Adrenal gland (tissue), 12 donors: ENCODE data around the gene RBM19. TPM values are rescaled to one million over a fixed set of nuclear protein-coding genes. Genes with fewer than 3 reads are reported as not detected.

ENCODE experiments used
- DNase-seq, 7 donors: peaks; one replicate each; pipeline ENCODE4 v3.0.0-alpha.2; 2019 to 2020
- H3K27ac ChIP-seq, 5 donors: fragments of 200-600 bp; sonication (generic) in 4 of 5; 1 replicate in 3 of 5; 2 replicates in 2 of 5; pipeline versions ENCODE4 v1.5.1 to v1.8.0; 2016 to 2020; ENCODE audit warnings: mild to moderate bottlenecking in 1 of 5
- H3K27me3 ChIP-seq: fragments of 200-600 bp; 2 replicates; pipeline ENCODE4 v1.8.0; 2021
- H3K36me3 ChIP-seq, 2 donors: fragments of 200-600 bp; replicated peaks in 1 of 2; 1 replicate in 1 of 2; 2 replicates in 1 of 2; pipeline versions ENCODE4 v1.5.1 to v1.8.0; 2018 to 2022
- H3K4me1 ChIP-seq, 2 donors: fragments of 200-600 bp; replicated peaks in 1 of 2; 1 replicate in 1 of 2; 2 replicates in 1 of 2; pipeline versions ENCODE4 v1.5.1 to v1.8.0; 2018 to 2021
- H3K4me3 ChIP-seq, 4 donors: fragments of 200-600 bp; sonication (generic) in 3 of 4; one replicate each; pipeline ENCODE4 v1.5.1; 2016 to 2018
- H3K9me3 ChIP-seq, 3 donors: fragments of 200-600 bp; sonication (generic) in 1 of 3; replicated peaks in 1 of 3; 1 replicate in 2 of 3; 2 replicates in 1 of 3; pipeline versions ENCODE4 v1.5.1 to v1.8.0; 2016 to 2021
- POLR2A ChIP-seq, 2 donors: fragments of 450-650 bp; IDR thresholded peaks; one replicate each; pipeline ENCODE4 v1.6.1; 2017; ENCODE audit warnings: antibody characterized with exemption in 2 of 2, mild to moderate bottlenecking in 2 of 2, moderate library complexity in 1 of 2
- WGBS, 4 donors: extraction: QIAGEN DNeasy Blood & Tissue Kit in 2 of 4; methylation state at CpG; one replicate each; pipeline versions ENCODE4 v1.1.5 to v1.1.7; 2013 to 2017; 5-methylcytosine and 5-hydroxymethylcytosine counted together
- intact Hi-C, 2 donors: fragments of 100-400 bp; cut with DNase I; formaldehyde crosslinking; loops; one replicate each; pipeline versions ENCODE4 v1.14.1 to v1.15.0; 2022 to 2023
- polyA plus RNA-seq, 3 donors: library from polyadenylated mRNA; stranded (reverse); fragments of 200-250 nt in 2 of 3; fragments of 350-450 nt in 1 of 3; fragmentation: Illumina TruSeq in 1 of 3; extraction: RNeasy Lipid Tissue Mini Kit (QIAGEN cat#74804) in 1 of 3; gene quantifications; one replicate each; pipeline ENCODE4 v1.2.3, GENCODE V29; 2013 to 2014
- total RNA-seq, 9 donors: library from RNA; depleted of rRNA in 4 of 9; stranded (reverse); fragments of >200 nt in 4 of 9; fragments of 120-200 nt in 1 of 9; fragmentation: NEBNext Ultra II Directional in 1 of 9; extraction: Animal tissue kit (Norgen Biotek cat#: 25700) in 1 of 9; gene quantifications; one replicate each; pipeline versions ENCODE4 v1.1.0 to v1.2.4, GENCODE V29; 2013 to 2023
- TF ChIP-seq, protein P1 (sequence below), 6 experiments: fragments of 450-650 bp in 4 of 6; fragments of 200-600 bp in 2 of 6; sonication (generic) in 1 of 6; IDR thresholded peaks; 1 replicate in 5 of 6; 2 replicates in 1 of 6; pipeline versions ENCODE4 v1.5.1 to v1.8.0; 2016 to 2021; ENCODE audit warnings: antibody characterized with exemption in 6 of 6, mild to moderate bottlenecking in 2 of 6, moderate library complexity in 1 of 6
- donor health status: healthy with polysubstance abuse.
- donor health status: Bipolar disorder and iron deficiency.
- donor health status: DM: yes; HTN: yes; CAD: no.
- donor health status: DM: no; HTN: no; CAD: no.
- donor health status: DM: no; HTN: no; CAD: no.
- donor health status: DM: yes; HTN: yes; CAD: no.

Gene RBM19
- total and polyA plus RNA-seq, 12 donors, result 19.6 to 71.4 (median 33.1) TPM

DNA sequence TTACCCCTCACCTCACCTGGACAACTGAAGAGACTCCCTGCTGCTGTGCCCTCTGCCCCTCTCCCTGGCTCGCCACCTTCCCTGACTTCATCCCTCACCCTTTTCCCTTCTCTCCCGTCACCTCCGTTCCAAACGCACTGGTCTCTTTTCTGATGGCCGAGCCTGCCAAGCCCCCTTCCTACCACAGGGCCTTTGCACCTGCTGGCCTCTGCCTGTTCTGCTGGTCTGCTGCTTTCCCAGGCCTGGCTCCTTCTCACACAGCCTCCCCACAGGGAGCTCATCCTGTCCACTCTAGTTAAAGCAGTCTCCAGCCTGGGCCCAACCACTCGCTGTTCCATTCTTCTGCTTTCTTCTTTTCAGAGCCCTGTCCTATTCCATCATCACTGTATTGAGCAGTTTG is 34.6 kb downstream of the RBM19 start:
- H3K9me3 ChIP-seq, result no peaks in the 10 kb centered on the region
- peaks cover 0 to 17% of the 10 kb centered on the region in 2 donors for H3K36me3 ChIP-seq
- H3K27me3 ChIP-seq, result no peaks in the 10 kb centered on the region
- intact Hi-C loops, result no loop called here
- H3K4me3 ChIP-seq, result no peak overlapping the region
- no peak for TF ChIP-seq POLR2A (IDR thresholded peaks at IDR 0.05)
- TF ChIP-seq, protein P1, sequence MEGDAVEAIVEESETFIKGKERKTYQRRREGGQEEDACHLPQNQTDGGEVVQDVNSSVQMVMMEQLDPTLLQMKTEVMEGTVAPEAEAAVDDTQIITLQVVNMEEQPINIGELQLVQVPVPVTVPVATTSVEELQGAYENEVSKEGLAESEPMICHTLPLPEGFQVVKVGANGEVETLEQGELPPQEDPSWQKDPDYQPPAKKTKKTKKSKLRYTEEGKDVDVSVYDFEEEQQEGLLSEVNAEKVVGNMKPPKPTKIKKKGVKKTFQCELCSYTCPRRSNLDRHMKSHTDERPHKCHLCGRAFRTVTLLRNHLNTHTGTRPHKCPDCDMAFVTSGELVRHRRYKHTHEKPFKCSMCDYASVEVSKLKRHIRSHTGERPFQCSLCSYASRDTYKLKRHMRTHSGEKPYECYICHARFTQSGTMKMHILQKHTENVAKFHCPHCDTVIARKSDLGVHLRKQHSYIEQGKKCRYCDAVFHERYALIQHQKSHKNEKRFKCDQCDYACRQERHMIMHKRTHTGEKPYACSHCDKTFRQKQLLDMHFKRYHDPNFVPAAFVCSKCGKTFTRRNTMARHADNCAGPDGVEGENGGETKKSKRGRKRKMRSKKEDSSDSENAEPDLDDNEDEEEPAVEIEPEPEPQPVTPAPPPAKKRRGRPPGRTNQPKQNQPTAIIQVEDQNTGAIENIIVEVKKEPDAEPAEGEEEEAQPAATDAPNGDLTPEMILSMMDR (IDR thresholded peaks at IDR 0.05), result no peak
- peak overlapping the region in 1 of 5 donors; percentile 19 for H3K27ac ChIP-seq
- no peak for DNase-seq
- H3K4me1 ChIP-seq, result peaks cover 14 to 15% of the 10 kb centered on the region in 2 donors
- 97 to 99% (median 98%) methylated on average over 6 of the region's 6 CpGs for WGBS, 4 donors

DNA sequence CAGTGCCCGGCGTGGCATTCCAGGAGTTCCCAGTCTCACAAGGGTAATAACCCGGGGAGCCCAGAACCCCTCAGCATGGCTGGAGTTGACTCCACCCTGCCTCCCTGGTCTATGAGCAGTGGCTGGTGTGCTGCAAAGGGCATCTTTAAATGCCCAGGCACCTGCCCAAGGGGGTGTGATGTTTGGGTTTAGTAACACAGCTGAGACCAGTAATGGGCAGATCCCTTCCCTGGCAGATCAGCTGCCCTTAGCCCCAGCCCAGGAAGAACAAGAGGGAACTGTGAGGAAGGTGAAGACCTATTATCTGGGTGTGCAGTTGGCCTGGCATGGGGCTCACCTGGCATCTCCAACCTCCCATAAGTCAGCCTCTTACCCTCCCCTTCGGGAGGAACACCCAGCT is 35.9 kb downstream of the RBM19 start:
- H3K4me1 ChIP-seq, result peaks cover 14 to 15% of the 10 kb centered on the region in 2 donors

DNA sequence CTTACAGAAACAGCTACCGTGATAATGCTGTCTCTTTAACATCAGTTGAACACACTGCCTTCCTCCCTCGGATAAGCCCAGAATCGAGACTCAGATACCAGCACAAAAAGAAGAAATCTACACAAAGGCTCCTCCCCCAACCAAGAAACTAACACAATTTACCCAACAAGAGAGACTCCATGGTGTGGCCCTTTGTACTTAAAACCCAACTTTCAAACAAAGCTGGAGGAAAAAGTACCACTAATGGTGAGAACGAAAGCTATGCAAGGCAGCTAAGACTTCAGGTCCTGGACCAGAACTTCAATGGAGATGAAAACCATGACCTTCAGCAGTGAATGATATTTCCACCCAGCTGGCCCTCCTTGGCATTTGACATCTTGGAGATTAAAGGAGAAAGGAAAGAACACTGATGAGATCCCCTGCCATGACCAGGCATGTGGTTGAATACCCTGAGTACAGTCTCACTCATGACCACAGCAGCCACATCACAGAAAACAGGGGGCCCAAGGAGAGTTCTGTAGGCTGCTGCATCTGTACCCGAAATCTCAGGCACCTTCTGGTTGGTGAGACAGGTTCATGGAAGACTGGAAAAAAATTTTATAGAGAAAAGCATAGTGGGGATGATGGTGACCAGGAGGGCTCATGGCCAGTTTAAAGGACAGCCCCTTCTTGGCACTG is 36.7 kb downstream of the RBM19 start:
- H3K9me3 ChIP-seq, result no peaks in the 10 kb centered on the region
- peaks cover 14 to 15% of the 10 kb centered on the region in 2 donors for H3K4me1 ChIP-seq
- H3K27ac ChIP-seq, result no peak overlapping the region
- TF ChIP-seq, protein P1 (IDR thresholded peaks at IDR 0.05), result no peak
- TF ChIP-seq POLR2A (IDR thresholded peaks at IDR 0.05), result no peak
- DNase-seq, result no peak
- no peak overlapping the region for H3K4me3 ChIP-seq
- peaks cover 0 to 29% of the 10 kb centered on the region in 2 donors for H3K36me3 ChIP-seq
- intact Hi-C loops, result no loop called here
- 85 to 95% (median 90%) methylated on average over 5 of the region's 5 CpGs for WGBS, 4 donors
- H3K27me3 ChIP-seq, result no peaks in the 10 kb centered on the region

More for the DNA sequence above, 35.9 kb downstream of the RBM19 start:
- 59 to 90% (median 83%) methylated on average over 2 to 4 of the region's 4 CpGs for WGBS, 4 donors
- Histone ChIP-seq H3K27me3 (no peaks in the 10 kb centered on the region), H3K9me3 (no peaks in the 10 kb centered on the region), H3K36me3 (peaks cover 0 to 22% of the 10 kb centered on the region in 2 donors), H3K4me3 (no peak overlapping the region), H3K27ac (no peak overlapping the region)
- no peak for DNase-seq
- no peak for TF ChIP-seq POLR2A (IDR thresholded peaks at IDR 0.05)
- TF ChIP-seq, protein P1 (IDR thresholded peaks at IDR 0.05), result no peak
- intact Hi-C loops, result no loop called here

DNA sequence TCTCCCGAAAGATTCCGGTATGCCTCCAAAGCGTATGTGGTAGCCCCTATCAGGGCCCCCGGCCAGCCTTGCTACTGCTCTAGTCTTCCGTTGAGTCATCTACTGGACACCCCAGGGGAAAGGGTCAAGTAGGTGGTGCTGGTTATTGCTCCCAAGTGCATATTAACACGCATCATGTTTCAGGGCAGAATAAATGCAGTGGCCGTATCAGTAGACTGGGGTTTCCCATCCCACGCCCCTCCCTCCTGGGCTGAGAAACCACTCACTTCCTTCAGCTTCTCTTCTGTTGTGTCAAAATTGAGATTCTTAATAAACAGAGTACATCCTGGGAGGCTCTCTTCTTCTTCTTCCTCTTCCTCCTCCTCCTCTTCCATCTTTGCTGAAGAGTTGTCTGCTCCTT is 39.3 kb downstream of the RBM19 start:
- 91 to 97% (median 96%) methylated on average over 8 of the region's 8 CpGs for WGBS, 4 donors
- DNase-seq, result no peak
- Histone ChIP-seq H3K4me1 (peaks cover 1 to 3% of the 10 kb centered on the region in 2 donors), H3K4me3 (no peak overlapping the region), H3K9me3 (no peaks in the 10 kb centered on the region), H3K27ac (no peak overlapping the region), H3K36me3 (peaks cover 0 to 42% of the 10 kb centered on the region in 2 donors), H3K27me3 (no peaks in the 10 kb centered on the region)
- TF ChIP-seq, protein P1 (IDR thresholded peaks at IDR 0.05), result no peak
- TF ChIP-seq POLR2A (IDR thresholded peaks at IDR 0.05), result no peak
- intact Hi-C loops, result no loop called here
